GM10248 (cell line): ENCODE data around the gene PRR13.
"Not testable (repeated sequence)": the region's sequence is repeated elsewhere in the genome, so short reads cannot be mapped to it uniquely, and the experiment has no call there.

Source experiments
- CTCF ChIA-PET: fragments of 300-600 bp; sonication (Branson Sonifier 250); formaldehyde crosslinking; extraction: SDS; loops from one replicate; lab custom pipeline; 2021; ENCODE audit warnings: antibody characterized with exemption; lab: Yijun Ruan, JAX
- POLR2A ChIA-PET: fragments of 350-650 bp; sonication (Branson Sonifier 250); formaldehyde crosslinking; extraction: SDS; loops from one replicate; lab custom pipeline; 2020; ENCODE audit warnings: antibody characterized with exemption; lab: Yijun Ruan, JAX
- DNase-seq: peaks from one replicate; pipeline ENCODE4 v3.0.0; 2012; ENCODE audit errors: extremely low spot score
- TF ChIP-seq, protein P1 (sequence below): IDR thresholded peaks from 2 replicates; pipeline ENCODE4 v1.5.1; 2012; ENCODE audit warnings: mild to moderate bottlenecking, low read depth; ENCODE audit errors: extremely low read depth, missing control alignments, control extremely low read depth

Gene PRR13

DNA sequence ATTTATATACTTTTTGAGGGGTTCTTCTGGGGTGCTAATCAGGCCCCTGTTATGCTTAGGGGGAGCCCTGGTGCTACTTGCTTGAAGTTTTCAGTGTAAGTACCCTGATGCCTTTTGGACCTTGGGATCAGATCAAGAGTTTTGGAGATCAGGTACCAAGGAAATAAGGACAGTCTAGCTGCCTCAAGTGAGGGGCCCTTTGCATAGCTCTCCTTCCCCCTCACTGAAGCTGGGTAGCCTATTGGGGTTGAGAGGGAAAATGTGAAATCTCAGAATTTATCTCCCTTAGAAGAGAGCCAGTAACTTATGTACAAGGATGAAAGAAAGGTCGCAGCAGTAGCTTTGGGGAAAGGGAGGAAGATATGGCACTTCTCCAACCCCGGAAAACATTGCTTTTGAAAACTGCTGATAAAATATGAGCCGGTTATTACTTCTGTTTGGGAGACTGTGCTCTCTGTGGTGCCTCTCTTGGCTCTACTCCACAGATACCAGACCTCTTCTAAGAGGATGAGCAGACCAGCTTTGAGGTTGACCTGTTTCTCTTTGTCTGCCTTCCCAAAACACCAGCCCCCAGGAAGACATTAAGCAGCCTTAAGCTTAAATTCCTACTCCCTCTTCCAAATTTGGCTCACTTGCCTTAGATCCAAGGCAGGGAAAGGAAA lies 26.6 kb upstream of the PRR13 start:
- DNase-seq: peak; percentile 2
- ChIA-PET CTCF (interaction anchor here (0.8 to 2.4 kb wide), 10 partner anchors 18 to 349 kb away, joined by 3 to 14 read pairs (median 4); partner anchors contain the start of gene AAAS), POLR2A (interaction anchor here (0.6 kb wide), 1 partner anchor 23 kb away, joined by 7 read pairs; no protein-coding TSS in a partner anchor)
- TF ChIP-seq, protein P1, sequence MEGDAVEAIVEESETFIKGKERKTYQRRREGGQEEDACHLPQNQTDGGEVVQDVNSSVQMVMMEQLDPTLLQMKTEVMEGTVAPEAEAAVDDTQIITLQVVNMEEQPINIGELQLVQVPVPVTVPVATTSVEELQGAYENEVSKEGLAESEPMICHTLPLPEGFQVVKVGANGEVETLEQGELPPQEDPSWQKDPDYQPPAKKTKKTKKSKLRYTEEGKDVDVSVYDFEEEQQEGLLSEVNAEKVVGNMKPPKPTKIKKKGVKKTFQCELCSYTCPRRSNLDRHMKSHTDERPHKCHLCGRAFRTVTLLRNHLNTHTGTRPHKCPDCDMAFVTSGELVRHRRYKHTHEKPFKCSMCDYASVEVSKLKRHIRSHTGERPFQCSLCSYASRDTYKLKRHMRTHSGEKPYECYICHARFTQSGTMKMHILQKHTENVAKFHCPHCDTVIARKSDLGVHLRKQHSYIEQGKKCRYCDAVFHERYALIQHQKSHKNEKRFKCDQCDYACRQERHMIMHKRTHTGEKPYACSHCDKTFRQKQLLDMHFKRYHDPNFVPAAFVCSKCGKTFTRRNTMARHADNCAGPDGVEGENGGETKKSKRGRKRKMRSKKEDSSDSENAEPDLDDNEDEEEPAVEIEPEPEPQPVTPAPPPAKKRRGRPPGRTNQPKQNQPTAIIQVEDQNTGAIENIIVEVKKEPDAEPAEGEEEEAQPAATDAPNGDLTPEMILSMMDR: no peak

DNA sequence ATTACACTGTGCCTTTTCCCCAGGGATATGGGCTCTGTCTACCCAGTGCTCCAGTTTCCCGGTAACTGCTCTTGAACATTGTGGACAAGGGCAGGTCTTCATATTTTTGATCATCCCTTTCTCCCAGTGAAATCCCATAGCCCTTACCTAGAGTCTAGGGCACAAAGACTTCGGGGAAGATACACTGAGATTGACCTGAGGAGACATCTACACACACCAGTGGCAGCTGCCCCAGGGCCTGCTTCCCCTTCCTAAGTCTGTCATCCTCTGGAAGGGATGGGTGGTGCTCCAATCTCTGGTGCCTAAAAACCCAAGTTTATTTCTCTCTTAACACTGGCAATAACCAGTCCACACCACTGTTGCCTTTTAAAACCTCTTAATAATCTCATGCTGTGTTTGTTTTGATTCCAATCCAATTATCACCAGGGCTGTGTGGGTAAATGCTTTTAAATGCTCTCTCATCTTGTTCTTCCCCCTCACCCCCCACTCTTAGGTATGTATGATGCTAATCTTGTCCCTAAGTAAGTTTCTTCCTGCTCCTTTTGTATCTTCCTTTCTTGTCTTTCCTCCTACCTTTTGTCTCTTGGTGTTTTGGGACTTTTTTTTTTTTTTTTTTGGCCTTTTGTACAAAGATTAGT lies 25.7 kb upstream of the PRR13 start:
- DNase-seq, POLR2A ChIA-PET: not testable (repeated sequence)
- CTCF ChIA-PET: interaction anchor here (0.8 to 2.4 kb wide), 6 partner anchors 20 to 95 kb away, joined by 3 to 14 read pairs (median 4); partner anchors contain the start of gene AAAS

DNA sequence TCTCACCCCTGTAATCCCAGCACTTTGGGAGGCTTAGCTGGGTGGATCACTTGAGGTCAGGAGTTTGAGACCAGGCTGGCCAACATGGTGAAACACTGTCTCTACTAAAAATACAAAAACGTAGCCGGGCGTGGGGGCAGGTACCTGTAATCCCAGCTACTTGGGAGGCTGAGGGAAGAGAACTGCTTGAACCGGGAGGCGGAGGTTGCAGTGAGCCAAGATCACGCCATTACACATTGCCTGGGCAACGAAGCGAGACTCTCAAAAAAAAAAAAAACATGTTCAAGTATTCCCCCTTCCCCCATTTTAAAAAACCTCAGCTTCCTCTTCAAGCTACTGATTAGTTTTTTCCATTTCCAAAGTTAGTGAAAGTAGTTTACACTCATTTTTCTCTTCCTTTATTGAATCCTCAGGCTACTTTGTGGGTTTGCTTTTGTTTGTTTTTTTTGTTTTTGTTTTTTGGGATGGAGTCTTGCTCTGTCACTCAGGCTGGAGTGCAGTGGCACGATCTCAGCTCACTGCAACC lies 24.2 kb upstream of the PRR13 start:
- peak; percentile 52 for DNase-seq
- ChIA-PET POLR2A (interaction anchor here (0.6 kb wide), 2 partner anchors 24 to 84 kb away, joined by 3 read pairs; partner anchors contain the start of gene TARBP2), CTCF (interaction anchor here (0.9 to 2.7 kb wide), 11 partner anchors 7 to 206 kb away, joined by 3 to 30 read pairs (median 4); partner anchors contain the start of genes AAAS and SP1)

DNA sequence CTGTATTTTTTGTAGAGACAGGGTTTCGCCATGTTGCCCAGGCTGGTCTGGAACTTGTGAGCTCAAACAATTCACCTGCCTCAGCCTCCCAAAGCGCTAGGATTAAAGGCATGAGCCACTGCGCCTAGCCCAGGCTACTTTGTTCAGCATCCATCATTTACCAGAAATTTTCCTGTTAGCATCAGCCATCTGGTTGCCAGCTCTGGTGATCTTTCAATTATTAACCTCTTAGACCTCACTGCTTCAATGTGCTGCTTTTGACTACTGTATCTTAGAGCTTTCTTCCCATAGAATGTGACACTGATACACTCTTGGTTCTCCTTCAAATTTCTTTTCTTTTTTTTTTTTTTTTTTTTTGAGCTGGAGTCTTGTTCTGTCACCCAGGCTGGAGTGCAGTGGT lies 23.3 kb upstream of the PRR13 start:
- CTCF ChIA-PET: interaction anchor here (1.0 to 2.7 kb wide), 8 partner anchors 8 to 206 kb away, joined by 3 to 30 read pairs (median 4); partner anchors contain the start of gene AAAS

DNA sequence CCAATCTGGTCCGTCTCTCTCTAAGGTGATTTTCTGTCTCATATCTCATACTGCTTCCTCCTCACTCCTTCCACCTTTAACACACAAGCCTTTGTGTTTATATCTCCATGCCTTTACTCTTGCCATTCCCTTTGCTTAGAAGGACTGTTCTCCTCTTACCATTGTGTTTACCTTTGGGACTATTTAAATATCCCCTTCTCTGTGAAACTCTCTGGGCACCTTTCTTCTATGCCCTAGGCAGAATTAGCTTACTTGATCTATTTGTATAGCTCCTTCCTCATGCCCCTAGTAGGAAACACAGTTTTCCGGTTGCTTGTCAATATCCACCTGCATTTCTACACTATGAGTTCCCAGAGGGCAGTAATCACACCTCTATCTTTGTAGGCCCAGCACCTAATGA lies 21.8 kb upstream of the PRR13 start:
- ChIA-PET POLR2A (no interaction called here), CTCF (interaction anchor here (0.7 to 14.6 kb wide), 8 partner anchors 30 to 99 kb away, joined by 3 to 381 read pairs (median 4); partner anchors contain the start of gene AAAS)

More for the DNA sequence above, 23.3 kb upstream of the PRR13 start:
- DNase-seq: peak; percentile 7
- POLR2A ChIA-PET: no interaction called here
- TF ChIP-seq, protein P1: no peak

DNA sequence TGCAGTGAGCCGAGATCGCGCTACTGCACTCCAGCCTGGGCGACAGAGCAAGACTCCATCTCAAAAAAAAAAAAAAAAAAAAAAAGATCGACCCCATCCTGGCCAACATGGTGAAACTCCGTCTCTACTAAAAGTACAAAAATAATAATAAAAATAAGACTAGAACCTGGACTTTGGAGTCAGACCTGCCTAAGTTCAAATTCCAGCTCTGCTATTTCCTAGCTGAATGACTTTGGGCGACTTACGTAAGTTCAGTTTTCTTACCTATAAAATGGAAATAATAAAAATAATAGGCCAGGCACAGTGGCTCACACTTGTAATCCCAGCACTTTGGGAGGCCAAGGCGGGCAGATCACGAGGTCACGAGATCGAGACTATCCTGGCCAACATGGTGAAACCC lies 19.3 kb upstream of the PRR13 start:
- CTCF ChIA-PET: interaction anchor here (1.3 to 14.6 kb wide), 10 partner anchors 11 to 99 kb away, joined by 5 to 381 read pairs (median 11); partner anchors contain the start of genes AAAS and SP1
- POLR2A ChIA-PET, DNase-seq: not testable (repeated sequence)

More for the DNA sequence above, 21.8 kb upstream of the PRR13 start:
- TF ChIP-seq, protein P1: no peak
- peak; percentile 2 for DNase-seq

DNA sequence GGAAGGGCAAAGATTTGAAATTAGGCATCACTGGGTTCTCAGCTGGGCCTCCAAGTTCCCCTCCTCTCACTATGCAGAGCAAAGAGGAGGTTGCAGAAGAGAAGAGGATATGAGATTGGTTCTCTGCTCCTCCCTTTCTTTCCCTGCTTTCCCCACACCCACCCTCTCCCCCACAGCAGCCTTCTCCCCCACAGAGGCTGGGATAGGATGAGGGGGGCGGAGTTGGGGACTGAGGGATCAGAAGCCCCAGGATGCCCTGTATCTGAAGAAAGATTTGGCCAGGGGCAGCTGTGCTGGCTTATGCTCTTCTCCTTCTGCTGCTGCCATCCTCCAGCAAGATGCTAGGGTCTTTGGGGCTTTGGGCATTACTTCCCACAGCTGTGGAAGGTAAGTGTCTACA lies 17.9 kb upstream of the PRR13 start, which contains the start of gene AMHR2:
Gene AMHR2 (plus strand): TSS at position 259 of the 400 bp plus-strand sequence. CDS start 80 bp downstream, at position 339.
- no peak for DNase-seq
- TF ChIP-seq, protein P1: no peak
- ChIA-PET CTCF (interaction anchor here (1.0 to 14.6 kb wide), 8 partner anchors 9 to 101 kb away, joined by 3 to 381 read pairs (median 4); partner anchors contain the start of gene AAAS), POLR2A (no interaction called here)
